ENCODE results near the gene USP27X.

The USP27X gene

GRCh38 chrX:49878834-49879655 is at the start of gene USP27X:
USP27X (plus strand) TSS chrX:49879484; CDS start chrX:49880308, 824 bp downstream.
- peak; percentile 29 to 57 (median 43) for DNase-seq (ENCODE audit: low read depth in 2 of 3, low spot score in 1 of 3)

- DNase-seq (ENCODE audit: low read depth in 2 of 3, low spot score in 1 of 3), result no peak
These were observed 40.9 kb upstream of the USP27X start for GRCh38 chrX:49838374-49838773.

GRCh38 chrX:49840679-49841078 is 38.6 kb upstream of the USP27X start:
- DNase-seq (ENCODE audit: low read depth in 2 of 3, low spot score in 1 of 3), result peak; percentile 30 to 36 (median 32)

- DNase-seq (ENCODE audit: low read depth in 2 of 3, low spot score in 1 of 3), result no peak
These were observed 36.7 kb upstream of the USP27X start for GRCh38 chrX:49842621-49843020.

DNA sequence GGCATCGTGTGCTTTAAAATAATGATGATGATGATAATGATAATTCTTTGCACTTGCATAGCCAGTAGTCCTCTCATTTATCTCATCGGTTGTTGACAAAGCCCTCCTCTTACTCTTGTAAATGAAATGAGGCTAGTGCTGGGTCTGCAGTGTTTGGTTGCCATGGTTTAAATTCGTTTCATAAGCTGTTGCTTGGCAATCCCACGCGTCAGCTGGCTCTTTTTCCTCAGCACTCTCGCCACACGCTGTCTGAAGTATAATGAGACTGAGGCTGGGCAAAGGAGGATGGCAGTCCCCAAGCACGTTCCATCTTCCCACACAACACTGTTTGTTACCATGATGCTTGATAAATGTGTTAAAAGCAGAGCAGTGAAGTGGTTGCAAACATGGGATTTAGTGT is 34.7 kb upstream of the USP27X start:
- no peak for DNase-seq (ENCODE audit: low read depth in 2 of 3, low spot score in 1 of 3)

DNA sequence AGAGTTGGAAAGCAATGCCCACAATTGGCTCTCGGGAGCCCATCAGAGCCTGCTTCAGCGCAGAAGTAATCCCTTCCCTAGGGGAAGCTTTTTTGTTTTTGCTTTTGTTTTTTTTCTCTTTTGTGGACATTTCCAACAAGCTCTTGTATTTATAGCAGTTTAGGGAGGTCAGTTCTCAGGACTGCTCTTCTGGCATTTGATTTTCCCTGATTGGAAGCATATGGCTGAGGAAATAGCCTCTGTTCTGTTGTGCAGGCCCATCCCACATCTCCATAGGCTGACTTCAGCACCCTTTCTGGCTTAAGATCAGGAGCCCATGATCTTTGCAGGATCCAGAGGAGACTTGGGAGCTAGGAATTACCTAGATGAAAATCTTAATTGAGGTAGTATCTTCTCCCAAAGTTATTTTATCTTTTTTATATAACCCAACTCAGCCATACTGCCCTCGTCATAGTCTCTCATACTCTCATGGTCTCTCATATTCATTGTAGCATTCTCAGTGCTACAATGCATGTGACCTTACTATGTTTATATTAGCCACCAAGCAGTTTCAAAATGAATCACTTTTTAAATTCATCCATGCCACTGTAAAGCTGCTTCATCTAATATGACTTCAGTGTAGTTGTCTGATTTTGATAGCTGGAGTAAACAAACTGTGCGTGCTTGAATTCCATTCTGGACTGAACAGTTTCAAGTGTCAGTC is 33.4 kb upstream of the USP27X start:
- DNase-seq (ENCODE audit: low read depth in 2 of 3, low spot score in 1 of 3), result no peak

DNA sequence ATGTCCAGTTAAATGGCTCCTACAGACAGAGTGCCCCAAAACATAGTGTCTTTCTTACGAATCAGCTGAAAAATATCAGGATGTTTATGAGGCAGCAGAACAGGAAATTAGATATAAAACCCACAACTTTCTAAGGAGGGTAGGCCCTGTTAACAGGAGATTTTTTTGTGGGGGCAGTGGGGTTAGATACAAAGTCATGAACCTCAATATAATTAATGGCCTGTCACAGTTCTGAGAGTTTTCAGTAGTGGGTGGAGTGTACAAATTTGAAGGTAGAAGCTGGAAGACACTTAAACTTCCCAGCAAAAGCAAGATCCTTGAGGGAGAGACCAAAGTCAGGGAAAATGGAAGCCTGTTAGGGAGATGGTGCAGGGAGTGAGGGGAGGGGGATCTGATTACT is 32.8 kb upstream of the USP27X start:
- DNase-seq (ENCODE audit: low read depth in 2 of 3, low spot score in 1 of 3), result no peak

DNA sequence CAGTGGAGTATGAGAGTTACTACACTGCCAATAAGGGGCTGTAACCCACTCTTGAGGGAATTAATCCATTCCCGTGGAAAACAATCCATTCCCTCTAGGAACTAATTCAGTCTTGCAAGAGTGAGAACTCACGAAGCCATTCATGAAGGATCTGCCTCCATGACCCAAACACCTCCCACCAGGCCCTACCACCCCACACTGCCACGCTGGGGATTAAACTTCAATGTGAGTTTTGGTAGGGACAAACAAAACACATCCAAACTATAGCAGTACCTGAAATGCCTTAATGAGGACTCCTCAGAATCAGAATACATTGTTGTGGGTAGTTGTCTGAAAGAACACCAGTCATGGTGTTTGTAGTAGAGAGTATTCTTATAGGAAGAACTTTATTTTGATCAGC is 31.0 kb upstream of the USP27X start:
- DNase-seq (ENCODE audit: low read depth in 2 of 3, low spot score in 1 of 3), result no peak

- DNase-seq (ENCODE audit: low read depth in 2 of 3, low spot score in 1 of 3), result no peak
These were observed 29.3 kb upstream of the USP27X start for GRCh38 chrX:49850028-49850427.

DNA sequence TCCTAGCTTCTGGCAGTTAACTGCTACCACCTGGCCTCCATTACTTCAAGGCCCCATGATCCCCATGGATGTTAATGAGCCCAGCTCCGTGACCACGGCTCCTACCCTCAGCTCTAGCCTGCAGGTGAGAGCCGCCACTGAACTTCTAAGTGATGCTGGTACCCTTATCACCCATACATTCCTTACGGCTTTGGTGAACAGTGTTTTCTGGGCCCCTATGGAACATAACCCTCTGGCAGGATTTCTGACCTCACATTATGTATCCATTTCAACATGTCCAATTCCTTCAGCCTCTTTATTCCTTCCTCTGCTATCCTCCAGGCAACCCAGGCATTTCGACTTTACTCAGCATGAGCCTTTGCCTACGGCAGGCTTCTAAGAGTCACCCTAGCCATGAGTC is 25.6 kb upstream of the USP27X start:
- no peak for DNase-seq (ENCODE audit: low read depth in 2 of 3, low spot score in 1 of 3)

DNA sequence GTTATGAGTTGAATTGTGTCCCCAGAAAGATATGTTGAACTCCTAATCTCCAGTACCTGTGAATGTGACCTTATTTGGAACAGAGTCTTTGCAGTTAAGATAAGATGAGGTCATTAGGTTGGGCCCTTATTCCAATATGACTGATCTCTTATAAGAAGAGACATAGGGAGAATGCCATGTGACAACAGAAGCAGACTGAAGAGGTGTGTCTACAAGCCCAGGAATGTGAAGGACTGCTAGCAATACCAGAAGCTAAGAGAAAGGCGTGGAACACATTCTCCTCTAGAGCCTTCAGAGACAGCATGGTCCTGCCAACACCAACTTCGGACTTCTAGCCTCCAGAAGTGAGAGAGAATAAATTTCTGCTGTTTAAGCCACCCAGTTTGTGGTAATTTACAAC is 22.5 kb upstream of the USP27X start:
- DNase-seq (ENCODE audit: low read depth in 2 of 3, low spot score in 1 of 3), result no peak

DNA sequence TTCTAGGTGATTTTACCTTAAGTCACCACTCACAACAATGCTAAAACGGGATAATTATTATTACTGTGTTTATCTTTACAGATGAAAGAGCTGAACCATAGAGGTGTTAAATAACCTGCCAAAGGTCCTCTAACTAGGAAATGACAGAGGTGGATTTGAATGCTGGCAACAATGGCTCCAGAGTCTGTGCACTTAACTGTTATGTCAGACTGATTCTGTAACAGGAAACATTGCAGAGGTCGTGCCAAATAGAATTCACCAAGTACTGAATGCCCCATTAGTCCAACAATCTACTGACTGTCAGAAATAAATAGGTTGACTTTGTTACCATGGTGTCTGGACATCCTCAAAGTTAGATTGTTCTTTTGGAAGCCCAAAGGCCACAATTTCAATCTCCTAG is 20.9 kb upstream of the USP27X start:
- no peak for DNase-seq (ENCODE audit: low read depth in 2 of 3, low spot score in 1 of 3)

GRCh38 chrX:49859491-49859890 is 19.8 kb upstream of the USP27X start:
- no peak for DNase-seq (ENCODE audit: low read depth in 2 of 3, low spot score in 1 of 3)

GRCh38 chrX:49860867-49861535 is 18.3 kb upstream of the USP27X start:
- no peak for DNase-seq (ENCODE audit: low read depth in 2 of 3, low spot score in 1 of 3)

DNA sequence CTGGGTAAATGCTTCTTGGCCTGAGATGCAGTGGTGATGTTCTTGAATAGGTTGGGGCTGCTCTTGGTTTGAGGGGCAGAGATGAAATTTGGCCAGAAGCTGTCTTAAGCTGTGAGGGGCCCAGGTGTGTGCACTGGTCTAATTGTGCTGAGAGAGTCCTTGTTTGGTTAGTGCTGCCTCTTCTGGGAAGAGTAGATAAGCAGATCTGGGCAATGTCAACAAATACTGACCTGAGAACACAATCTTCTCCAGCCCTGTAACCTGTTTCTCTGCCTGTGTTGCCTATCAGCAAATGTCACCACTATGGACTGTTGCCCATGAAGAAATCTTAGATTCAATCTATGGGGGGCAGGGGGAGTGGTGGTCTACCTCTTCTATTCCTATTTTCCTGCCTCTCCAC is 17.2 kb upstream of the USP27X start:
- no peak for DNase-seq (ENCODE audit: low read depth in 2 of 3, low spot score in 1 of 3)

- no peak for DNase-seq (ENCODE audit: low read depth in 2 of 3, low spot score in 1 of 3)
These were observed 10.5 kb upstream of the USP27X start for GRCh38 chrX:49868739-49869138.

GRCh38 chrX:49876750-49877149 is 2.5 kb upstream of the USP27X start:
- peak in 1 of 3 donors; percentile 26 for DNase-seq (ENCODE audit: low read depth in 2 of 3, low spot score in 1 of 3)

DNA sequence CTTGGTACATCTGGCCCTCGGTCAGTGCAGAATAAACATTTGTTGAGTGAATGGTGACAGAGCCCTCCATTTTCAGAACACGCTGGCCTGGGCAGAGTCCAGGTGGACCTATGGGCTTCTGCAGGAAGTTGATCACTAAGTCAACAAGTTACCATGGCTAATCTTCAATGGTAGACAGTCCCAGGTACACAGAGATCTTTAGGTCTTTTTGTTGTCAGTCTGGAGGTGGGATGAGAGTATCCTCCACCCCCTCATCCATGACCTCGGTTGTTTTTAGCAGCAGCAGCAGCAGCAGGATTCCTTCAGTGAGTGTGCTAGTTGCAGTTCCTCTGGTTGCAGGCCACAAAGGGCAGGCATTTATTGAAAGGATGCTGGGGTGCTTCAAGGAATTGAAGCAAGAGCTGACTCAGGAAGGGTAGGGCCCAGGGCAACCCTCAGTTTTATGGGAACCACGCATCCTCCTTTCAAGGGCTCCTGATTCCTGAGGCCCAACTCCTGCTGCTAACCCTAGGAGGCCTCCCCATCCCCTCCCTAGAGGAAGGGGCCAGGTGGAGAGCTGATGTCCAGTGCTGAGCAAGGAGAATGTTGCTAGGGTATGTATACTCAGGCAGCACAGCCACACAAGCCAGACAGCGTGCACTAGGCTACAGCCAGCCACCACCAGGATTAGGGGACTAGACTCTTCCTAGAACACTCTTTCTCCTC is 1.7 kb upstream of the USP27X start:
- DNase-seq (ENCODE audit: low read depth in 2 of 3, low spot score in 1 of 3), result no peak

GRCh38 chrX:49878128-49878833 is 1.0 kb upstream of the USP27X start:
- DNase-seq (ENCODE audit: low read depth in 2 of 3, low spot score in 1 of 3), result no peak

DNA sequence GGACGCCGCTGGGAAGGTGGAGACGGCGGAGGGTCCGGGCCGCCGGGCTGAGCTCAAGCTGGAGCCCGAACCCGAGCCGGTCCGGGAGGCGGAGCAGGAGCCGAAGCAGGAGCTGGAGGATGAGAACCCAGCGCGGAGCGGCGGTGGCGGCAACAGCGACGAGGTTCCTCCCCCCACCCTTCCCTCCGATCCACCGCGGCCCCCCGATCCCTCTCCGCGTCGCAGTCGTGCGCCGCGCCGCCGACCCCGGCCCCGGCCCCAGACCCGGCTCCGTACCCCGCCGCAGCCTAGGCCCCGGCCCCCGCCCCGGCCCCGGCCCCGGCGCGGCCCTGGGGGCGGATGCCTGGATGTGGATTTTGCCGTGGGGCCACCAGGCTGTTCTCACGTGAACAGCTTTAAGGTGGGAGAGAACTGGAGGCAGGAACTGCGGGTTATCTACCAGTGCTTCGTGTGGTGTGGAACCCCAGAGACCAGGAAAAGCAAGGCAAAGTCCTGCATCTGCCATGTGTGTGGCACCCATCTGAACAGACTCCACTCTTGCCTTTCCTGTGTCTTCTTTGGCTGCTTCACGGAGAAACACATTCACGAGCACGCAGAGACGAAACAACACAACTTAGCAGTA is 483 bp downstream of the USP27X start:
- no peak for DNase-seq (ENCODE audit: low read depth in 2 of 3, low spot score in 1 of 3)

Data from stimulated activated CD4-positive, alpha-beta T cell treated with anti-CD3 and anti-CD28 coated beads, Interleukin-12 subunit alpha, Interleukin-12 subunit beta, amount 100 ng/mL, for 48 hours (primary cell).